Astrocyte (in vitro differentiated cells and primary cell): ENCODE data around the gene CIDEC. TPM values are rescaled to one million over a fixed set of nuclear protein-coding genes. Genes with fewer than 3 reads are reported as not detected.

ENCODE experiments used
- DNase-seq: peaks from one replicate; pipeline ENCODE4 v3.0.0-alpha.2; 2010; ENCODE audit warnings: low read depth
- FAIRE-seq: peaks from 2 replicates; lab custom pipeline; 2011; peaks lifted over from hg19 to GRCh38; lab: Jason Lieb, UNC
- H2AFZ ChIP-seq: 2 replicates; pipeline ENCODE4 v1.6.0; 2012; ENCODE audit warnings: low read depth, low read length, inconsistent platforms
- H3K27ac ChIP-seq: 2 replicates; pipeline ENCODE4 v1.5.1; 2011; ENCODE audit warnings: low read depth, low read length, inconsistent platforms
- H3K27me3 ChIP-seq: 2 replicates; pipeline ENCODE4 v1.6.0; 2011; ENCODE audit warnings: low read length, inconsistent platforms; ENCODE audit not compliant: insufficient read depth
- H3K36me3 ChIP-seq: 2 replicates; pipeline ENCODE4 v1.5.1; 2011; ENCODE audit warnings: low read length, inconsistent platforms; ENCODE audit not compliant: insufficient read depth
- H3K4me1 ChIP-seq: 2 replicates; pipeline ENCODE4 v1.5.1; 2011; ENCODE audit warnings: low read length, inconsistent platforms; ENCODE audit not compliant: insufficient read depth
- H3K4me2 ChIP-seq: 2 replicates; pipeline ENCODE4 v1.6.0; 2012; ENCODE audit warnings: low read length, inconsistent platforms
- H3K4me3 ChIP-seq: 2 replicates; pipeline ENCODE4 v1.5.1; 2011; ENCODE audit warnings: low read depth, mild to moderate bottlenecking, low read length, inconsistent platforms; ENCODE audit not compliant: insufficient read depth
- H3K79me2 ChIP-seq: 2 replicates; pipeline ENCODE4 v1.6.0; 2012; ENCODE audit warnings: mild to moderate bottlenecking, low read length, inconsistent platforms; ENCODE audit not compliant: insufficient read depth
- H3K9ac ChIP-seq: 2 replicates; pipeline ENCODE4 v1.6.0; 2012; ENCODE audit warnings: mild to moderate bottlenecking, low read length, inconsistent platforms
- H3K9me3 ChIP-seq: 2 replicates; pipeline ENCODE4 v1.5.1; 2012; ENCODE audit warnings: low read depth, mild to moderate bottlenecking, low read length, inconsistent platforms; ENCODE audit not compliant: insufficient read depth
- H4K20me1 ChIP-seq: 2 replicates; pipeline ENCODE4 v1.6.0; 2012; ENCODE audit warnings: low read length, inconsistent platforms; ENCODE audit not compliant: insufficient read depth
- H3K27ac Mint-ChIP-seq: one replicate; pipeline ENCODE4 v1.8.0; 2021; ENCODE audit warnings: mild to moderate bottlenecking, mixed read lengths; ENCODE audit not compliant: unreplicated experiment
- H3K27me3 Mint-ChIP-seq: one replicate; pipeline ENCODE4 v1.8.0; 2021; ENCODE audit warnings: low read depth, mixed read lengths; ENCODE audit not compliant: unreplicated experiment
- H3K36me3 Mint-ChIP-seq: one replicate; pipeline ENCODE4 v1.8.0; 2021; ENCODE audit warnings: low read depth, mixed read lengths; ENCODE audit not compliant: unreplicated experiment
- H3K4me1 Mint-ChIP-seq: one replicate; pipeline ENCODE4 v1.8.0; 2021; ENCODE audit warnings: low read depth, mixed read lengths; ENCODE audit not compliant: unreplicated experiment
- H3K4me3 Mint-ChIP-seq: one replicate; pipeline ENCODE4 v1.8.0; 2021; ENCODE audit warnings: mild to moderate bottlenecking, moderate library complexity, mixed read lengths; ENCODE audit not compliant: unreplicated experiment
- H3K9me3 Mint-ChIP-seq: one replicate; pipeline ENCODE4 v1.8.0; 2021; ENCODE audit warnings: mild to moderate bottlenecking, mixed read lengths; ENCODE audit not compliant: unreplicated experiment
- EZH2 ChIP-seq: IDR thresholded peaks from 2 replicates; pipeline ENCODE4 v1.6.1; 2012; ENCODE audit warnings: mild to moderate bottlenecking, low read length, inconsistent platforms; ENCODE audit not compliant: insufficient read depth
- total RNA-seq: library from RNA; stranded (reverse); gene quantifications from 2 replicates; pipeline ENCODE4 v1.2.1, GENCODE V29; 2021
- TF ChIP-seq, protein P1 (sequence below): IDR thresholded peaks from 2 replicates; pipeline ENCODE4 v1.5.1; 2011; ENCODE audit warnings: low read depth, mild to moderate bottlenecking, inconsistent platforms, low read length, moderate library complexity; ENCODE audit not compliant: insufficient read depth

CIDEC gene
- total RNA-seq, 1 donor from 2014 or later, result not detected

GRCh38 chr3:9818666-9819335 lies 61.3 kb downstream of the CIDEC start:
- H3K9ac ChIP-seq, result no peak overlapping the region
- no peak for DNase-seq
- no peak overlapping the region for H3K4me2 ChIP-seq
- Mint-ChIP-seq H3K27me3 (no peaks in the 10 kb centered on the region), H3K4me3 (no peak overlapping the region), H3K36me3 (peaks cover 22% of the 10 kb centered on the region), H3K4me1 (no peaks in the 10 kb centered on the region), H3K9me3 (peaks cover 2% of the 10 kb centered on the region), H3K27ac (no peak overlapping the region)
- H3K4me1 ChIP-seq, result no peaks in the 10 kb centered on the region
- H4K20me1 ChIP-seq, result no peaks in the 10 kb centered on the region
- H3K79me2 ChIP-seq, result no peaks in the 10 kb centered on the region
- no peaks in the 10 kb centered on the region for H3K27me3 ChIP-seq
- H3K36me3 ChIP-seq, result no peaks in the 10 kb centered on the region
- H2AFZ ChIP-seq, result no peak overlapping the region
- FAIRE-seq, result no peak
- TF ChIP-seq, protein P1, sequence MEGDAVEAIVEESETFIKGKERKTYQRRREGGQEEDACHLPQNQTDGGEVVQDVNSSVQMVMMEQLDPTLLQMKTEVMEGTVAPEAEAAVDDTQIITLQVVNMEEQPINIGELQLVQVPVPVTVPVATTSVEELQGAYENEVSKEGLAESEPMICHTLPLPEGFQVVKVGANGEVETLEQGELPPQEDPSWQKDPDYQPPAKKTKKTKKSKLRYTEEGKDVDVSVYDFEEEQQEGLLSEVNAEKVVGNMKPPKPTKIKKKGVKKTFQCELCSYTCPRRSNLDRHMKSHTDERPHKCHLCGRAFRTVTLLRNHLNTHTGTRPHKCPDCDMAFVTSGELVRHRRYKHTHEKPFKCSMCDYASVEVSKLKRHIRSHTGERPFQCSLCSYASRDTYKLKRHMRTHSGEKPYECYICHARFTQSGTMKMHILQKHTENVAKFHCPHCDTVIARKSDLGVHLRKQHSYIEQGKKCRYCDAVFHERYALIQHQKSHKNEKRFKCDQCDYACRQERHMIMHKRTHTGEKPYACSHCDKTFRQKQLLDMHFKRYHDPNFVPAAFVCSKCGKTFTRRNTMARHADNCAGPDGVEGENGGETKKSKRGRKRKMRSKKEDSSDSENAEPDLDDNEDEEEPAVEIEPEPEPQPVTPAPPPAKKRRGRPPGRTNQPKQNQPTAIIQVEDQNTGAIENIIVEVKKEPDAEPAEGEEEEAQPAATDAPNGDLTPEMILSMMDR, result no peak
- TF ChIP-seq EZH2, result no peak
- H3K9me3 ChIP-seq, result no peaks in the 10 kb centered on the region
- no peak overlapping the region for H3K4me3 ChIP-seq
- no peak overlapping the region for H3K27ac ChIP-seq

GRCh38 chr3:9817436-9817835 lies 62.6 kb downstream of the CIDEC start:
- FAIRE-seq (no peak), DNase-seq (no peak)
- Histone ChIP-seq H3K4me3 (no peak overlapping the region), H3K27ac (no peak overlapping the region), H4K20me1 (no peaks in the 10 kb centered on the region), H3K79me2 (no peaks in the 10 kb centered on the region), H3K27me3 (no peaks in the 10 kb centered on the region), H3K36me3 (no peaks in the 10 kb centered on the region), H3K9me3 (no peaks in the 10 kb centered on the region), H3K9ac (no peak overlapping the region), H3K4me2 (no peak overlapping the region), H3K4me1 (no peaks in the 10 kb centered on the region), H2AFZ (no peak overlapping the region)
- Mint-ChIP-seq H3K4me1 (no peaks in the 10 kb centered on the region), H3K9me3 (peaks cover 2% of the 10 kb centered on the region), H3K4me3 (no peak overlapping the region), H3K27ac (no peak overlapping the region), H3K27me3 (no peaks in the 10 kb centered on the region), H3K36me3 (peaks cover 22% of the 10 kb centered on the region)
- TF ChIP-seq EZH2, result no peak
- TF ChIP-seq, protein P1, result no peak

Other genes starting within 250 kb of the CIDEC start
- 27.5 and 27.6 TPM in 2 replicates for gene MTMR14, start 230.7 kb downstream of the CIDEC start, total RNA-seq
- 0.20 TPM in 1 of 2 replicates, not detected in the other for gene CPNE9, start 176.4 kb downstream of the CIDEC start, total RNA-seq
- 19.5 TPM in 2 replicates for gene BRPF1, start 148.5 kb downstream of the CIDEC start, total RNA-seq
- gene OGG1, start 130.3 kb downstream of the CIDEC start, total RNA-seq, result 15.3 and 17.9 TPM in 2 replicates
- gene CAMK1, start 110.3 kb downstream of the CIDEC start, total RNA-seq, result 5.1 and 7.1 TPM in 2 replicates
- 54.5 and 58.7 TPM in 2 replicates for gene TADA3, start 87.8 kb downstream of the CIDEC start, total RNA-seq
- 187 and 205 TPM in 2 replicates for gene ARPC4, start 87.2 kb downstream of the CIDEC start, total RNA-seq
- 25.4 and 29.8 TPM in 2 replicates for gene TTLL3, start 70.0 kb downstream of the CIDEC start, total RNA-seq
- 35.4 and 36.2 TPM in 2 replicates for gene RPUSD3, start 36.2 kb downstream of the CIDEC start, total RNA-seq
- 31.7 and 33.6 TPM in 2 replicates for gene JAGN1, start 10.4 kb upstream of the CIDEC start, total RNA-seq
- gene IL17RE, start 22.6 kb upstream of the CIDEC start, total RNA-seq, result 3.7 and 4.6 TPM in 2 replicates
- 20.1 and 23.9 TPM in 2 replicates for gene IL17RC, start 36.8 kb upstream of the CIDEC start, total RNA-seq
- 18.8 and 26.2 TPM in 2 replicates for gene CRELD1, start 53.6 kb upstream of the CIDEC start, total RNA-seq
- 2.2 and 2.4 TPM in 2 replicates for gene PRRT3, start 72.2 kb upstream of the CIDEC start, total RNA-seq
- 59.7 and 61.0 TPM in 2 replicates for gene EMC3, start 106.6 kb upstream of the CIDEC start, total RNA-seq
- gene FANCD2, start 146.2 kb upstream of the CIDEC start, total RNA-seq, result 2.8 and 3.7 TPM in 2 replicates
- gene FANCD2OS, start 228.0 kb upstream of the CIDEC start, total RNA-seq, result not detected in 2 replicates
- 120 and 136 TPM in 2 replicates for gene BRK1, start 235.4 kb upstream of the CIDEC start, total RNA-seq